Lower lobe of right lung (tissue), 2 donors: ENCODE data around the gene TMEM196. TPM values are rescaled to one million over a fixed set of nuclear protein-coding genes. Genes with fewer than 3 reads are reported as not detected.
"Not testable (repeated sequence)": the region's sequence is repeated elsewhere in the genome, so short reads cannot be mapped to it uniquely, and the experiment has no call there.

ENCODE experiments used
- ATAC-seq, 2 donors: fragments of 200-7000 bp; cut with Tn5 transposase; one replicate each; pipeline ENCODE4 v1.9.1; 2020 to 2022; ENCODE audit warnings: mild to moderate bottlenecking in 2 of 2, moderate library complexity in 2 of 2
- DNase-seq: peaks from one replicate; pipeline ENCODE4 v3.0.0-alpha.2; 2020
- H3K27ac ChIP-seq: fragments of 200-600 bp; one replicate; pipeline ENCODE4 v1.8.0; 2022
- H3K27me3 ChIP-seq: fragments of 200-600 bp; one replicate; pipeline ENCODE4 v1.8.0; 2022; ENCODE audit warnings: low read depth
- H3K36me3 ChIP-seq: fragments of 200-600 bp; one replicate; pipeline ENCODE4 v1.8.0; 2022; ENCODE audit warnings: mild to moderate bottlenecking
- H3K4me1 ChIP-seq: fragments of 200-600 bp; one replicate; pipeline ENCODE4 v1.8.0; 2022
- H3K4me3 ChIP-seq: fragments of 200-600 bp; one replicate; pipeline ENCODE4 v1.8.0; 2022; ENCODE audit warnings: mild to moderate bottlenecking
- H3K9me3 ChIP-seq: fragments of 200-600 bp; one replicate; pipeline ENCODE4 v1.8.0; 2022
- CTCF ChIP-seq: fragments of 200-600 bp; IDR thresholded peaks from one replicate; pipeline ENCODE4 v1.8.0; 2022; ENCODE audit warnings: antibody characterized with exemption, mild to moderate bottlenecking
- intact Hi-C: fragments of 100-400 bp; cut with DNase I; formaldehyde crosslinking; loops from one replicate; pipeline ENCODE4 v1.11.0; 2022
- total RNA-seq: library from RNA; stranded (reverse); fragmentation: NEBNext Ultra II Directional; extraction: Animal tissue kit (Norgen Biotek cat#: 25700); gene quantifications from one replicate; pipeline ENCODE4 v1.2.1, GENCODE V29; 2021
- donor health status: DM: no; HTN: yes; CAD: no; lungs with severe emphysema.

The TMEM196 gene
- total RNA-seq, 1 donor from 2014 or later, result not detected

- no peak overlapping the region for H3K4me3 ChIP-seq
- intact Hi-C loops, result no loop called here
- TF ChIP-seq CTCF, result no peak
- no peaks in the 10 kb centered on the region for H3K9me3 ChIP-seq
- no peak overlapping the region for H3K27ac ChIP-seq
- ATAC-seq (no peak), DNase-seq (no peak)
- no peaks in the 10 kb centered on the region for H3K4me1 ChIP-seq
- H3K36me3 ChIP-seq, result peaks cover 28% of the 10 kb centered on the region
- no peaks in the 10 kb centered on the region for H3K27me3 ChIP-seq
Measured at GRCh38 chr7:19698331-19698730, 75.1 kb downstream of the TMEM196 start.

- TF ChIP-seq CTCF, result no peak
- Histone ChIP-seq H3K27me3 (no peaks in the 10 kb centered on the region), H3K9me3 (no peaks in the 10 kb centered on the region), H3K4me3 (no peak overlapping the region), H3K36me3 (peaks cover 26% of the 10 kb centered on the region), H3K27ac (no peak overlapping the region), H3K4me1 (no peaks in the 10 kb centered on the region)
- intact Hi-C loops, result no loop called here
- DNase-seq, result no peak
- no peak for ATAC-seq
Measured at GRCh38 chr7:19696926-19697325, 76.5 kb downstream of the TMEM196 start.

- intact Hi-C loops, result no loop called here
- no peaks in the 10 kb centered on the region for H3K27me3 ChIP-seq
- no peaks in the 10 kb centered on the region for H3K9me3 ChIP-seq
- H3K4me1 ChIP-seq, result no peaks in the 10 kb centered on the region
- no peak for TF ChIP-seq CTCF
- H3K27ac ChIP-seq, result no peak overlapping the region
- no peak for DNase-seq
- ATAC-seq, result no peak
- H3K36me3 ChIP-seq, result peaks cover 6% of the 10 kb centered on the region
- no peak overlapping the region for H3K4me3 ChIP-seq
Measured at GRCh38 chr7:19692111-19692828, 81.1 kb downstream of the TMEM196 start.

GRCh38 chr7:19690736-19691135 is 82.7 kb downstream of the TMEM196 start:
- no peak for ATAC-seq
- no peak for DNase-seq
- H3K27ac ChIP-seq, result no peak overlapping the region
- no peaks in the 10 kb centered on the region for H3K36me3 ChIP-seq
- no peak for TF ChIP-seq CTCF
- no peaks in the 10 kb centered on the region for H3K9me3 ChIP-seq
- no peak overlapping the region for H3K4me3 ChIP-seq
- intact Hi-C loops, result no loop called here
- no peaks in the 10 kb centered on the region for H3K4me1 ChIP-seq
- no peaks in the 10 kb centered on the region for H3K27me3 ChIP-seq

GRCh38 chr7:19689130-19689529 is 84.3 kb downstream of the TMEM196 start:
- ATAC-seq, DNase-seq, H3K36me3 ChIP-seq, H3K4me3 ChIP-seq, H3K4me1 ChIP-seq, H3K27me3 ChIP-seq, intact Hi-C loops, H3K27ac ChIP-seq, H3K9me3 ChIP-seq: not testable (repeated sequence)

- intact Hi-C loops, result no loop called here
- ATAC-seq (no peak), DNase-seq (no peak)
- Histone ChIP-seq H3K27me3 (no peaks in the 10 kb centered on the region), H3K27ac (no peak overlapping the region), H3K36me3 (no peaks in the 10 kb centered on the region), H3K4me3 (no peak overlapping the region), H3K4me1 (no peaks in the 10 kb centered on the region), H3K9me3 (no peaks in the 10 kb centered on the region)
- no peak for TF ChIP-seq CTCF
Measured at GRCh38 chr7:19681596-19681995, 91.8 kb downstream of the TMEM196 start.
